Gastrocnemius medialis (tissue), 4 donors: Measurements from ENCODE around the gene FANCD2. TPM values are rescaled to one million over a fixed set of nuclear protein-coding genes. Genes with fewer than 3 reads are reported as not detected.
"Not testable (repeated sequence)": the region's sequence is repeated elsewhere in the genome, so short reads cannot be mapped to it uniquely, and the experiment has no call there.

Experiments
- ATAC-seq, 2 donors: fragments of 150-250 bp; one replicate each; pipeline ENCODE4 v1.9.1; 2016
- DNase-seq, 2 donors: peaks; one replicate each; pipeline ENCODE4 v3.0.0-alpha.2; 2019
- H3K27ac ChIP-seq, 4 donors: fragments of 200-600 bp; sonication (generic); 1 replicate in 1 of 4; 2 replicates in 3 of 4; pipeline ENCODE4 v1.5.1; 2016 to 2018; ENCODE audit warnings: mild to moderate bottlenecking in 2 of 4, moderate library complexity in 1 of 4
- H3K27me3 ChIP-seq, 3 donors: fragments of 200-600 bp; sonication (generic) in 2 of 3; 1 replicate in 1 of 3; 2 replicates in 2 of 3; pipeline versions ENCODE4 v1.5.1 to v1.6.0; 2016 to 2019; ENCODE audit warnings: mild to moderate bottlenecking in 1 of 3, moderate library complexity in 1 of 3
- H3K36me3 ChIP-seq, 2 donors: fragments of 200-600 bp; sonication (generic) in 1 of 2; one replicate each; pipeline ENCODE4 v1.5.1; 2017 to 2018
- H3K4me1 ChIP-seq, 2 donors: fragments of 200-600 bp; sonication (generic) in 1 of 2; one replicate each; pipeline ENCODE4 v1.5.1; 2016 to 2017; ENCODE audit warnings: mild to moderate bottlenecking in 2 of 2
- H3K4me3 ChIP-seq, 4 donors: fragments of 200-600 bp; sonication (generic) in 3 of 4; 1 replicate in 1 of 4; 2 replicates in 3 of 4; pipeline ENCODE4 v1.5.1; 2016 to 2019; ENCODE audit warnings: mild to moderate bottlenecking in 2 of 4
- H3K9me3 ChIP-seq, 3 donors: fragments of 200-600 bp; sonication (generic) in 2 of 3; 1 replicate in 1 of 3; 2 replicates in 2 of 3; pipeline ENCODE4 v1.5.1; 2016 to 2019
- CTCF ChIP-seq, 5 experiments: fragments of 450-650 bp in 3 of 5; fragments of 200-600 bp in 2 of 5; sonication (generic) in 2 of 5; IDR thresholded peaks in 4 of 5; conservative IDR thresholded peaks in 1 of 5; 1 replicate in 4 of 5; 2 replicates in 1 of 5; pipeline ENCODE4 v1.5.1; 2016 to 2019; ENCODE audit warnings: antibody characterized with exemption in 5 of 5, mild to moderate bottlenecking in 3 of 5, moderate library complexity in 3 of 5
- POLR2A ChIP-seq, 2 donors: fragments of 450-650 bp; IDR thresholded peaks; one replicate each; pipeline ENCODE4 v1.6.1; 2017; ENCODE audit warnings: antibody characterized with exemption in 2 of 2, mild to moderate bottlenecking in 2 of 2, moderate library complexity in 2 of 2
- in situ Hi-C, 4 donors: fragments of 200-750 bp; cut with MboI; loops; one replicate each; pipeline versions ENCODE4 v1.15.0 to v1.8.0; 2017; ENCODE audit warnings: low sequenced_read_pairs in 4 of 4
- intact Hi-C: fragments of 100-400 bp; cut with DNase I; formaldehyde crosslinking; loops from one replicate; pipeline ENCODE4 v1.15.1; 2023; ENCODE audit warnings: low total_unique reads
- total RNA-seq, 4 donors: library from RNA; depleted of rRNA; stranded (reverse); fragments of >200 nt; gene quantifications; one replicate each; pipeline versions ENCODE4 v1.1.0 to v1.2.3, GENCODE V29; 2016

FANCD2 gene
- total RNA-seq, 4 donors from 2014 or later = 0.46 to 1.3 (median 0.58) TPM; not detected in 1

GRCh38 chr3:10007126-10007782 lies 19.0 kb upstream of the FANCD2 start:
- DNase-seq (no peak), ATAC-seq (no peak)
- no peaks in the 10 kb centered on the region for H3K27me3 ChIP-seq
- no peaks in the 10 kb centered on the region for H3K9me3 ChIP-seq
- no peak overlapping the region for H3K27ac ChIP-seq
- no peak overlapping the region for H3K4me3 ChIP-seq
- TF ChIP-seq CTCF (IDR thresholded peaks at IDR 0.05 in 4 of 5, conservative IDR thresholded peaks at IDR 0.05 in 1 of 5) (no peak), POLR2A (IDR thresholded peaks at IDR 0.05) (no peak)
- intact Hi-C loops (no loop called here), in situ Hi-C loops (no loop called here)
- peaks cover 24 to 38% of the 10 kb centered on the region in 2 donors for H3K4me1 ChIP-seq
- H3K36me3 ChIP-seq = no peaks in the 10 kb centered on the region

GRCh38 chr3:10008216-10008587 lies 18.0 kb upstream of the FANCD2 start:
- ATAC-seq, DNase-seq, intact Hi-C loops, in situ Hi-C loops, H3K27me3 ChIP-seq, H3K9me3 ChIP-seq, H3K36me3 ChIP-seq: not testable (repeated sequence)
- peak overlapping the region; percentile 68 to 81 (median 69) for H3K27ac ChIP-seq
- H3K4me3 ChIP-seq = peak overlapping the region in 3 of 4 donors; percentile 61 to 69 (median 64)
- H3K4me1 ChIP-seq = peaks cover 24 to 38% of the 10 kb centered on the region in 2 donors

- peaks cover 24 to 38% of the 10 kb centered on the region in 2 donors for H3K4me1 ChIP-seq
- peak; percentile 71 to 79 for DNase-seq
- no peaks in the 10 kb centered on the region for H3K9me3 ChIP-seq
- peak; percentile 67 to 73 for ATAC-seq
- H3K4me3 ChIP-seq = peak overlapping the region; percentile 56 to 69 (median 62)
- in situ Hi-C loops = no loop called here
- peak overlapping the region; percentile 68 to 81 (median 69) for H3K27ac ChIP-seq
- H3K27me3 ChIP-seq = no peaks in the 10 kb centered on the region
- intact Hi-C loops = no loop called here
- no peaks in the 10 kb centered on the region for H3K36me3 ChIP-seq
- TF ChIP-seq POLR2A (IDR thresholded peaks at IDR 0.05) (peak; percentile 17 to 29), CTCF (IDR thresholded peaks at IDR 0.05 in 4 of 5, conservative IDR thresholded peaks at IDR 0.05 in 1 of 5) (no peak)
Measured at GRCh38 chr3:10008588-10009344, 17.5 kb upstream of the FANCD2 start.

- H3K27me3 ChIP-seq = no peaks in the 10 kb centered on the region
- intact Hi-C loops (loop anchor here (2.0 kb wide), 1 partner anchor 64 kb away; no protein-coding TSS in a partner anchor), in situ Hi-C loops (no loop called here)
- no peaks in the 10 kb centered on the region for H3K36me3 ChIP-seq
- peak overlapping the region; percentile 60 to 87 (median 78) for H3K4me3 ChIP-seq
- TF ChIP-seq CTCF (IDR thresholded peaks at IDR 0.05 in 4 of 5, conservative IDR thresholded peaks at IDR 0.05 in 1 of 5) (no peak), POLR2A (IDR thresholded peaks at IDR 0.05) (no peak)
- ATAC-seq = no peak
- no peak for DNase-seq
- no peaks in the 10 kb centered on the region for H3K9me3 ChIP-seq
- H3K4me1 ChIP-seq = peaks cover 29 to 41% of the 10 kb centered on the region in 2 donors
- peak overlapping the region; percentile 53 to 79 (median 76) for H3K27ac ChIP-seq
Measured at GRCh38 chr3:10010421-10010877, 15.8 kb upstream of the FANCD2 start.

GRCh38 chr3:10010878-10011465 lies 15.3 kb upstream of the FANCD2 start:
- peak overlapping the region; percentile 60 to 87 (median 78) for H3K4me3 ChIP-seq
- peaks cover 34 to 46% of the 10 kb centered on the region in 2 donors for H3K4me1 ChIP-seq
- ATAC-seq = peak; percentile 73 to 79
- no peaks in the 10 kb centered on the region for H3K27me3 ChIP-seq
- in situ Hi-C loops = no loop called here
- peak; percentile 93 to 96 for DNase-seq
- H3K9me3 ChIP-seq = no peaks in the 10 kb centered on the region
- no peaks in the 10 kb centered on the region for H3K36me3 ChIP-seq
- peak overlapping the region; percentile 53 to 79 (median 76) for H3K27ac ChIP-seq
- intact Hi-C loops = loop anchor here (1.0 to 2.0 kb wide), 2 partner anchors 64 to 78 kb away; partner anchors contain the start of gene CRELD1
- TF ChIP-seq CTCF (IDR thresholded peaks at IDR 0.05 in 4 of 5, conservative IDR thresholded peaks at IDR 0.05 in 1 of 5) = no peak
- peak; percentile 71 to 74 for TF ChIP-seq POLR2A (IDR thresholded peaks at IDR 0.05)
